NCI-H748 treated with DMSO at 0.1 percent for 48 hours (cell line): ENCODE measurements around the gene LRCH1.

Source experiments
- DNase-seq: peaks from one replicate; lab custom pipeline; 2025; lab: John Stamatoyannopoulos, UW

Gene LRCH1

GRCh38 chr13:46535002-46535401 is 18.0 kb upstream of the LRCH1 start:
- no peak for DNase-seq

DNA sequence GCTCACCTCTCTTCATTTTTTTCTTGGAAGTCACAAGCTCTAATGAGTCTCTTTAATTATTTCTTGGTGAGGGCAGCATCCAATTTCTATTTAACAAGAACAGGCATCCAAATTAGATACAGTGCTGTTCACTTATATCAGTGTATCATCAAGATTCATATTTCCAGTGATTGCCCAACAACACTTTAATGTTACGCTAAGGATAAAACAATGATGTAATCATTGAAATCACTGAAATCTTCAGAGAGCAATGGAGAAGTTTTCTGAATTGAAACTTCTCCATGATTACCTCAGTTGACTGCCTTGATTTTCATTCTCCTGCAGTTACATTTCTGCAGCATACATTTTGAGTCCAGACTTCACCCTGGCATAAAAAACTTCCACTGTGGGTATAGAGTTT is 17.1 kb upstream of the LRCH1 start:
- DNase-seq, result no peak

DNA sequence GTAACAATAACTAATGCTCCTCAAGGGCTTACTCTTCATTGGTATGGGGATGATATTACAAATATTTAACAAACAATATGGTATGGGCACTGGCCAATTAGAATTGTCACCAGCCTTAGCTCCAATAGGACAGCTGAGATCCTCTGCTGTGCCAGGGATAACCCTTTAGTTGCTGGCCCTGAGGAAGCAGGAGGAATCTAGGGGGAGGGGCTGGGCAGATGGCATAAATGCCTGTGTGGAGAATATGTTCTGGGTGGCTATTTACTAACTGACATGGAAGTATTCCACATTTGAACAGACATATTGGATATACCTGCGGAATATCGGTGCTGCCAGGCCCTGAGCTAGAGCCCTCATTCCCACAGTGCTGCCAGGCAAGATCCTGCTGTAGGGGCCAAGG is 16.6 kb upstream of the LRCH1 start:
- no peak for DNase-seq

- no peak for DNase-seq
Observed at GRCh38 chr13:46539231-46539630, 13.7 kb upstream of the LRCH1 start.

- DNase-seq, result no peak
Observed at GRCh38 chr13:46541210-46541609, 11.8 kb upstream of the LRCH1 start.

DNA sequence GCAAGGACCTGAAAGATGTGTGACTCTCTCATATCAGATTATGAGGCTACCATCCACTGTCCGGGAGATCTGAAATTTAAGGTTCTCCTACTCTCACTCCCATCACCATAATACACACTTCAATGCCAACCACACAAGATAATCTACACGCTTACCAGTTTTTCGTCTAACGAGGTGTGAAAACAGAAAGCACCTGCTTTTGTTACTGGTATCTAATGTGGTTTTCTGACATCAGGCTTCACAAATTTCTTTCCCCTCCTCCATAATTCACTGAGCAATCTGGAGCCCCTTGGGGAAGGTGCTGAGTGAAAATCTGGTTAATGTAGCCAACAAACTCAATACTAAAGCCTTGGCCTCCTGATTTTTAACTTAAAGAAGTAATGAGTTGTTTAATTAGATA is 10.1 kb upstream of the LRCH1 start:
- DNase-seq, result no peak

DNA sequence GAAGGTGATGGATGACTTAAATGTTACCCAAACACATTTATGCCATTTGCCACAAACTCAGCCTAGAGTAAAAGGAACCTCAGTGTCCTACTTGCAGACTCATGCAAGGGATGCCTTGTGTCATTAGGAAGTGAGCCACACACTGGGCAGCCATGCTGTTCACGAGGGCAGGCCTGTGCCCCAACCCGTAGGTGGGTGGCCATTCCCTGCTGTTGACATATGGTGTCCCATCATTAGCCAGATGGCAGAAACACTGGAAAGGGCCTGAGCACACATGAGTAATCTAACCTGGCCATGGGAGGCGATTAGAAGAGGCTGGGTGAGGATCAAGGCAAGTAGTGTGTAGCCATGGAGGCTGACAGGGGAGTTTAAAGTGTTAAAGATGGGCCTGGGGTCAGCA is 9.7 kb upstream of the LRCH1 start:
- no peak for DNase-seq

DNA sequence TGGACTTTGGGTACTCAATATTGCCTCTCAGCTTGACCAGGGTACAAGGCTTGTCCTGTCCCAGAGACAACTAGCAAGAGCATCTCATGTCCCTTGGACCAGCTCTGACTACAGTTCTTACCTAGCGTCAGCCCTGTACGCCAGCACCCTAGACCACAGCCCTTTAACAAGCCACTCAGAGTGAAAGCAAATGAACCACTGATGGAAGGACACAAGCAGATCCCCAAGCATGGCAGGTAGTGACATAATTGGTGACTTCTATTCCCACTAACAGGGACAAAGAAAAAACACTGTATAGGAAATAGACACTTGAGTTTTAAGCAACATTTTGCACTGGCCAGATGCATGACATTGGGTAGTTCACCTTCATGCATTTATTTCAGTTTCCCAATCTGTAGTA is 8.8 kb upstream of the LRCH1 start:
- DNase-seq, result no peak

DNA sequence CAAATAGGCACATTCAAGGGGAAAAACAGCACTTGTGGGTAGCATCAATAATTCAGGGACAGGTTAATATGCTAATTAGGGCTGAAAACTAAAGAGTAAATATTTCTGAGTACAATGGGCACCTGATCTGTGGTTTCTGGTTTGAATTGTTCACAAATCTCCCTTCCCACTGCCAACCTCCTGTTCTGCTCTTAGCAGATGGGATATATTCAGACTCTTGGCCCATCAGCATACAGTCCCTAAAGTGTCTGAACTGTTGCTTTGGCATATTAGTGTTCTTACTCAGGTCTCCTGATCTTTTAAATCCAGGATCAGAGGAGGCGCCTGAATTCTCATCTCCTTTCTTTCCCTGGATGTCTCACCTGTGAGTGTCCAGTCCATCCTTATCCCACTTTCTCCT is 8.2 kb upstream of the LRCH1 start:
- DNase-seq, result no peak

GRCh38 chr13:46546084-46546768 is 6.7 kb upstream of the LRCH1 start:
- DNase-seq, result no peak

- no peak for DNase-seq
Observed at GRCh38 chr13:46550822-46551221, 2.1 kb upstream of the LRCH1 start.

DNA sequence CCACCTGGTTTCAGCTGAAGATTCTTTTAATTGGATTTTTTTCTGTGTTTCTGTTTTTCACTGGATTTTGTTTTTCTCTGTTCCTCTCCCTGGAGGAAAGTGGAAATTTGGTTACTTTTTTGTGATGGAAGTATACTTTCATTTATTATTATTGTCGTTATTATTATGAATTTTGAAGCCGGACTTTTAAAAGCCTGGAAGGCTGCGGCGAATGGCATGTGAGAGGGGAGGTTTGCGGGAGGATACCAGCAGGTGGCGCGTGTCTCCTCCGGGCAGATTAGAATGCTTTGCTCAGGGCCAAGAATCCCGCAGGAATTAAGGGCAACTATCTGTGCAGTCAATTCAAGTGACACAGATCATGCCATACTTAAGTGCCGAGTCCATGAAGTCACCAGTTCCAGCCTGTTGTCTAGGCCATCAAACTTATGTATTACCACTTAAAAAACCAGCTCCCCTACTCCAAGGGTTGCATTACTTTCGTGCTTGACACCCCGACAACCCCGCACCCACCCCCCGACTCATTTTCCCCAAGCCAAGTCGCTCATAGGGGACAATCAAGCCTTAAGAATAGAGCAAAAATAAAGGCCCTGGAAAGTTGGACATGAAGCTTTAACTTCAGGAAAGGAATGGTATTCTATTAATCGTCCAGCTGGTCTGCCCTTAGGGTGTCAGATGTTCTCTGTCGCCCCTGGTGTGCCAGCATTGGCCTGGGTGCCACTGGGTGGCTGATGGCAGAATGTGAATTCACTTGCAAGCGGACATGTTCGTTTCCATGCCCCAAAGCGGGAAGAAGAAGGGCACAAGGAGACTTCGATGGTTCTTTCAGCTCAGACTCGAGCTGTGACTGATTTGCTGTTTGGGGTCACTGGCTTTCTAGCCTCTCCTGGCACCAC is 1.3 kb upstream of the LRCH1 start:
- DNase-seq, result peak; percentile 63

GRCh38 chr13:46552303-46552682 is 677 bp upstream of the LRCH1 start:
- DNase-seq, result no peak

DNA sequence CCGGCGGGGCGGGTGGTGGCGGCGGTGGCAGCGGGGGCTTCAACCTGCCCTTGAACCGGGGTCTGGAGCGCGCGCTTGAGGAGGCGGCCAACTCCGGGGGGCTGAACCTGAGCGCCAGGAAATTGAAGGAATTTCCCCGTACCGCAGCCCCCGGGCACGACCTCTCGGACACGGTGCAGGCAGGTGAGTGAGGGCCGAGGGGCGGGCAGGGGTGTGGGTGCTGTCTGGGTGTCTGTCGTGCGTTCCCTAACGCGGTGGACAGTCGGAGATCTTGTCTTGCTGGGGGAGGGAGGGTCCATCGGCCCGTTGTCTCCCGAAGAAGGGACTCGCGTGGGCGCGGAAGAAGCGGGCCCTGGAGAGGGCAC is 533 bp downstream of the LRCH1 start:
- no peak for DNase-seq

DNA sequence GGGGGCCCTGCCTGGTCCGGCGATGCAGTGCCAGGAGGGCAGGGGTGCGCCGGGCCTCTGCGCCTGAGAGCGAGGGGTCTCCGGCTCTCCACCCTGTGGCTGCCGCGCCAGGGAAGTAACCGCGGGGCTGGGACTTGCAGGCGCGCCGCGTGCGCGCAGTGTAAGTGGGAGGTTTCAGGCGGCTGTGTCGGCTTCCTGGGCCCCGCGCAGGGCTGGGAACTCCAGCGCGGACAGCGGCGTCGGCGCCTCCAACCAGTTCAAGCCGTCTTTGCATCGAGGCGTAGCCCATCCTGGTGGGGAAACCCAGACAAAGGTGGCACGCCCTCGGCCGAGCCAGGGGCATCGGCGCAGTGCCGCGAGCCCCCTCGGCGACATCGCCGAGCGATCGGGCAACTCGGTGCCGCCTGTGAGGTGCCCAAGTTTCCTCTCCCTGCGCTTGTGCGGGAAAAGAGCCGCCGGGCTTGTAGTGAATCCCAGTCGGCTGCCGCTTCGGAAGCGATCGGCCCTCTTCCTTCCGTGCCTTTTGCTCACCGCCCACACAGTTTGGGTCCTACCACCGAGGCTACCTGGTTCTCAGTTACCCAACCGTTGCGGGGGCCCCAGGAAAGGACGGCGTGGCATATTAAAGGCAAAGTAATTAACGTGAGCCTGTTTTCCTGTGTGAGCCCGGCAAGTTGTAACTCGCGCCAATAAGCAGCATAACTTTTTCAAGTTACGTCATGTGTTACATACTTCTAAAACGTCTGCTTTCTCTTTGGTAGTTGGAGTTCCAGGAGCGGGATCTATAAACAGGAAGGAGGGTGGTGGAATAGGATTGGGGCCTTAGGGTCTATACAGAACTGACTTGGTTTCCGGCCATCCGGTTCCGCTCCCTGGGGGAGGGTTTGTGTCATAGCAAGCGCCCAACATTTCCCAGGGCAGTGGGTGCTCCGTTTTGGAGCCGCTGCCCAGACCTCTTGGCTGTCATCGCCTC is 1.2 kb downstream of the LRCH1 start:
- DNase-seq, result peak; percentile 32

DNA sequence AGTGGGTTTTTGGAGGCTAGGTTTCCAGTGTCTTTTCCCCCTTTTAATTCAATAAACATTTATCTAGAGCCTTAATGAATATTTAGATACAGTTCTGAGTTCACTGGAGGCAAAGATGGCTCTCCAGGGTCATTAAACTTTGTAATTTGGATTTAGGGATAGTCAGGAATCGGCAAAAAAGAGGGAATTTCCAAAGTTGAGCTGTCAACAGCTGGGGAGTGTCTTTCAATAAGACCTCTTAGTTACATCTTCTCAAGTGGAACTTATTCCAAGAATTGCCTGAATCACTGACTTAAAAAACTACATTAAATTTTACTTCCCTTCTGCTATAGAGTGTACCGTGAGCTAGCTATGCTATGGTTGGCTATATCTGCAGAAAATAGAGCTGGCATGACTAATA is 2.0 kb downstream of the LRCH1 start:
- no peak for DNase-seq

GRCh38 chr13:46555722-46556417 is 2.9 kb downstream of the LRCH1 start:
- DNase-seq, result no peak

GRCh38 chr13:46556418-46556779 is 3.4 kb downstream of the LRCH1 start:
- no peak for DNase-seq

DNA sequence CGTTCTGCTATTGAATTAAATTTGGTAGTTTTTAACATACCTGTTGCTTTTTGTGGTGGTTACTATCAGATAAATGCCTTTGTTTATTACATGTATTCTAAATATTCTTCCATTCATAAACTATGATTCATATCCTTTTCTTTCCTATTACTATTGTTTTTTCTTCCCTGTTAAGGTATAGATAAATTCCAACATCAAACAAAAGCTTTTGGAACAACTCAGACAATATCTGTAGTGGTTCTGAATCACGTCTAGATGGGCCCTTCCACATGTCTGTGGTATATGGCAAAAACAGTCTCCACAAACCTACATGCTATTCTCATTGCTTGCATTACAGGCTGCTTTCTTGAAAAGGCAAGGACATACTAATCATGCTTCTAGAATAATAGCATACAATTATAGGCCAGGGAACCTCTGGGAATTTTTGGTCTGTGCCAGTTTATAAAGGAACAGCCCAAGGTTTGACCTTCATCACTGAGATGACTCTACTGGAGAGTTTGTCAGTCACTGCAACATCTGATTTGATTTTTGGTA is 6.4 kb downstream of the LRCH1 start:
- no peak for DNase-seq

DNA sequence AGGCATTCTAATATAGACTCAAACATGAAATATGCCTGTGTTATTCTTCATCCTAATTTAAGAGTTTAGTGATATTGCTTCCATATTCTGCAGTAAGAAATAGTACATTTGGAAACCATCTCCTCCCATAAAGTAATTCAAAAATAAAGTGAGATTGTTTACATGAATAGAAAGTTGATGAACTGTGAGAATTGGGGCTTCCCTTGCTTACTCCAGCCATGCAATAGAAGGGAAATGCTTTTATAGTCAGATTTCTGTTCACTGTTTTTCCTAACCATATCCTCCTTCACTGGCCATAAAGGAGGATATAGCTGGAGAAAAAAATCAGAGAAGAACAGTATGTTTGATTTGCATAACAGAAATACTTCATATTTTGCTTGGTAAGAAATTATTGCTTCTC is 7.8 kb downstream of the LRCH1 start:
- DNase-seq, result no peak

DNA sequence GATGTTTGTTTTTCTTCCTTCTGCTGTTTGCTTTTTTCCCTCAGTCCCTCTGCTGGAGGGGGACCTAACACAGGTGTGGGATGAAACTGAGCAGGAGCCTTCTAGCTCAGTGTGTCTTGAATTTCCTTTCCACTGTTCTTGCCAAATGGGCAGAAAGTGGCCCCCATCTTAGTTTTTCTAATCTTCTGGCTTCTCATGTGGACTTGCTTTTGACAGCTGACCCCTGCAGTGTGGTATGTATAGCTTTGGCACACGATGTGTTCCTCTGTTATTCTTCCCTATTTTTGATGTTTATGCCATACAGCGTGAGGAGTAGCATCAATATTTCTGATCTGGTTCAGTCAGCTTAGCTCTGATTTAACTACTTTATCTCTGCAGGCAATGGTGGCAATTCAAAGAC is 8.3 kb downstream of the LRCH1 start:
- DNase-seq, result no peak

GRCh38 chr13:46561691-46562090 is 8.7 kb downstream of the LRCH1 start:
- no peak for DNase-seq
